GM21576 (cell line): ENCODE data around the gene AGBL4.

ENCODE experiments used
- ATAC-seq: cut with Tn5 transposase; IDR thresholded peaks from one replicate; pipeline ENCODE4 v1.9.1; 2021; ENCODE audit warnings: mild to moderate bottlenecking, moderate library complexity; ENCODE audit not compliant: unreplicated experiment

Gene AGBL4

GRCh38 chr1:48568501-48568900, 1455.3 kb downstream of the AGBL4 start:
- no peak for ATAC-seq

- no peak for ATAC-seq
Measured at GRCh38 chr1:48566492-48566891, 1457.3 kb downstream of the AGBL4 start.

GRCh38 chr1:48563021-48563420, 1460.7 kb downstream of the AGBL4 start:
- no peak for ATAC-seq

GRCh38 chr1:48561444-48561843, 1462.3 kb downstream of the AGBL4 start:
- no peak for ATAC-seq

GRCh38 chr1:48560577-48560976, 1463.2 kb downstream of the AGBL4 start:
- no peak for ATAC-seq

GRCh38 chr1:48560116-48560515, 1463.6 kb downstream of the AGBL4 start:
- ATAC-seq: no peak

GRCh38 chr1:48558366-48558765, 1465.4 kb downstream of the AGBL4 start:
- no peak for ATAC-seq

- ATAC-seq: no peak
Measured at GRCh38 chr1:48556186-48556850, 1467.4 kb downstream of the AGBL4 start.

GRCh38 chr1:48555271-48555670, 1468.5 kb downstream of the AGBL4 start:
- no peak for ATAC-seq

GRCh38 chr1:48552903-48553606, 1470.7 kb downstream of the AGBL4 start:
- ATAC-seq: no peak

- no peak for ATAC-seq
Measured at GRCh38 chr1:48552420-48552819, 1471.3 kb downstream of the AGBL4 start.

GRCh38 chr1:48548985-48549384, 1474.8 kb downstream of the AGBL4 start:
- no peak for ATAC-seq

GRCh38 chr1:48547561-48548220, 1476.1 kb downstream of the AGBL4 start:
- no peak for ATAC-seq

- ATAC-seq: no peak
Measured at GRCh38 chr1:48543854-48544253, 1479.9 kb downstream of the AGBL4 start.

GRCh38 chr1:48540587-48540986, 1483.2 kb downstream of the AGBL4 start:
- ATAC-seq: no peak

GRCh38 chr1:48536477-48536876, 1487.3 kb downstream of the AGBL4 start:
- no peak for ATAC-seq

- no peak for ATAC-seq
Measured at GRCh38 chr1:48532976-48533375, 1490.8 kb downstream of the AGBL4 start.

- ATAC-seq: no peak
Measured at GRCh38 chr1:48530727-48531351, 1492.9 kb downstream of the AGBL4 start.

GRCh38 chr1:48527051-48527450, 1496.7 kb downstream of the AGBL4 start:
- ATAC-seq: no peak

- ATAC-seq: no peak
Measured at GRCh38 chr1:48526008-48526710, 1497.6 kb downstream of the AGBL4 start.

- no peak for ATAC-seq
Measured at GRCh38 chr1:48524892-48525467, 1498.8 kb downstream of the AGBL4 start.
